SU-DHL-6 (cell line): ENCODE measurements around the gene CES4A.

Experiments
- H2AFZ ChIP-seq: fragments of 200-600 bp; sonication (generic); 2 replicates; pipeline ENCODE4 v1.6.1; 2014; ENCODE audit warnings: low read depth, mild to moderate bottlenecking, moderate library complexity, mixed read lengths, antibody characterized with exemption, low read length; ENCODE audit not compliant: severe bottlenecking
- H3F3A ChIP-seq: fragments of 200-600 bp; shearing (Covaris generic); 2 replicates; pipeline ENCODE4 v1.6.0; 2016; ENCODE audit warnings: antibody characterized with exemption, mild to moderate bottlenecking; ENCODE audit not compliant: insufficient read depth
- H3K27ac ChIP-seq: fragments of 200-600 bp; sonication (generic); 2 replicates; pipeline ENCODE4 v1.5.1; 2016; ENCODE audit warnings: low read depth, mild to moderate bottlenecking, low read length, moderate library complexity, mixed read lengths
- H3K27me3 ChIP-seq: fragments of 200-600 bp; sonication (generic), shearing (Covaris generic); 2 replicates; pipeline ENCODE4 v1.6.0; 2014; ENCODE audit warnings: mild to moderate bottlenecking, low read length
- H3K36me3 ChIP-seq: fragments of 200-600 bp; sonication (generic); 2 replicates; pipeline ENCODE4 v1.6.1; 2014; ENCODE audit warnings: mild to moderate bottlenecking, low read length, mixed read lengths
- H3K4me2 ChIP-seq: fragments of 300-600, 200-600 bp; shearing (Covaris generic), sonication (generic); 2 replicates; pipeline ENCODE4 v1.6.0; 2014; ENCODE audit warnings: low read length, low read depth, mild to moderate bottlenecking; ENCODE audit not compliant: poor library complexity, severe bottlenecking
- H3K4me3 ChIP-seq: fragments of 200-600 bp; sonication (generic); 2 replicates; pipeline ENCODE4 v1.5.1; 2014; ENCODE audit warnings: antibody characterized with exemption, low read length, mild to moderate bottlenecking, mixed read lengths; ENCODE audit not compliant: insufficient read depth, poor library complexity, severe bottlenecking
- H3K79me2 ChIP-seq: fragments of 200-600 bp; sonication (generic); 2 replicates; pipeline ENCODE4 v1.6.1; 2014; ENCODE audit warnings: mild to moderate bottlenecking, low read length, moderate library complexity; ENCODE audit not compliant: insufficient read depth
- H3K9ac ChIP-seq: fragments of 200-600 bp; sonication (generic); 2 replicates; pipeline ENCODE4 v1.7.0; 2014; ENCODE audit warnings: mild to moderate bottlenecking, low read length
- H3K9me2 ChIP-seq: fragments of 200-600 bp; sonication (generic); replicated peaks from 2 replicates; pipeline ENCODE4 v1.6.1; 2014; ENCODE audit warnings: low read length; ENCODE audit not compliant: insufficient read depth
- H3K9me3 ChIP-seq: fragments of 200-600 bp; sonication (generic); 2 replicates; pipeline ENCODE4 v1.6.1; 2014; ENCODE audit warnings: low read length, mixed read lengths; ENCODE audit not compliant: insufficient read depth
- H4K20me1 ChIP-seq: fragments of 200-600 bp; sonication (generic); 2 replicates; pipeline ENCODE4 v1.6.1; 2014; ENCODE audit warnings: low read depth, mild to moderate bottlenecking, antibody characterized with exemption, low read length, moderate library complexity, mixed read lengths
- CTCF ChIP-seq: fragments of 200-600 bp; sonication (generic); IDR thresholded peaks from one replicate; pipeline ENCODE4 v1.5.1; 2017; ENCODE audit warnings: antibody characterized with exemption, mild to moderate bottlenecking, low read length, moderate library complexity; ENCODE audit not compliant: insufficient read depth, poor library complexity, severe bottlenecking
- EZH2phosphoT487 ChIP-seq: fragments of 200-600 bp; sonication (generic), shearing (Covaris generic); conservative IDR thresholded peaks from 2 replicates; pipeline ENCODE4 v1.6.1; 2018; ENCODE audit warnings: mild to moderate bottlenecking, antibody characterized with exemption, low read length, moderate library complexity, mixed read lengths

CES4A gene

GRCh38 chr16:66961065-66961744, 27.2 kb upstream of the CES4A start, which contains the start of gene CES3:
TSS of gene CES3 (plus strand) at chr16:66961266. CDS start at chr16:66961308, 42 bp downstream.
- no peaks in the 10 kb centered on the region for H3K79me2 ChIP-seq
- H3K9ac ChIP-seq, result peak within 1 kb of the TSS; percentile 52; the same call in 1 of the 2 replicates
- H3K27me3 ChIP-seq, result no peaks in the 10 kb centered on the region
- H3K36me3 ChIP-seq, result no peaks in the 10 kb centered on the region
- H3F3A ChIP-seq, result no peaks in the 10 kb centered on the region
- H3K27ac ChIP-seq, result no peak within 1 kb of the TSS
- H4K20me1 ChIP-seq, result no peaks in the 10 kb centered on the region
- TF ChIP-seq EZH2phosphoT487 (no peak), CTCF (peak; percentile 92)
- H2AFZ ChIP-seq, result peak within 1 kb of the TSS; percentile 81
- no peaks in the 10 kb centered on the region for H3K9me2 ChIP-seq
- H3K9me3 ChIP-seq, result no peaks in the 10 kb centered on the region
- H3K4me3 ChIP-seq, result peak within 1 kb of the TSS; percentile 61
- H3K4me2 ChIP-seq, result peak within 1 kb of the TSS; percentile 72

GRCh38 chr16:66961914-66962313, 26.5 kb upstream of the CES4A start:
- H3K79me2 ChIP-seq, result no peaks in the 10 kb centered on the region
- H4K20me1 ChIP-seq, result no peaks in the 10 kb centered on the region
- no peaks in the 10 kb centered on the region for H3F3A ChIP-seq
- no peaks in the 10 kb centered on the region for H3K27me3 ChIP-seq
- H3K4me2 ChIP-seq, result peak overlapping the region; percentile 72
- H2AFZ ChIP-seq, result peak overlapping the region; percentile 81
- no peak overlapping the region for H3K27ac ChIP-seq
- no peaks in the 10 kb centered on the region for H3K36me3 ChIP-seq
- no peaks in the 10 kb centered on the region for H3K9me2 ChIP-seq
- H3K9ac ChIP-seq, result peak overlapping the region; percentile 52; the same call in 1 of the 2 replicates
- TF ChIP-seq CTCF, result no peak
- TF ChIP-seq EZH2phosphoT487, result no peak
- H3K9me3 ChIP-seq, result no peaks in the 10 kb centered on the region
- peak overlapping the region; percentile 61 for H3K4me3 ChIP-seq

DNA sequence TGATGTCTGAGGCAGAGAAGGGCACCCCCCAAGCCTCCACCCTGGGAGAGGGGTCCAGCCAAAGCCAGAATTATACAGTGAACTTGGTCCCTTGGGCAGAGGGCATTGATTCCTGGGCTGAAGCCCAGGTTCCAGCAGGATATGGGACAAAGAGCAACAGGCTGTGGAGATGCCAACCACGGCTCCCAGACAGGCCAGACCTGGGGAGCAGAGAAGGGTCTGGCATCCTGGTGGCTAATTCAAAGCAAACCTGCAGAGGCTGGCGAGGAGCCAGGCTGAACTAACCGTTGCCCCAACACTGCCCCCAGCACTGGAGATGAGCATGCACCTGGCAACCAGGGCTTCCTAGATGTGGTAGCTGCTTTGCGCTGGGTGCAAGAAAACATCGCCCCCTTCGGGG, 24.3 kb upstream of the CES4A start:
- Histone ChIP-seq H4K20me1 (no peaks in the 10 kb centered on the region), H3K27ac (no peak overlapping the region), H3K27me3 (no peaks in the 10 kb centered on the region), H3K4me3 (no peak overlapping the region), H3K9me2 (no peaks in the 10 kb centered on the region), H2AFZ (no peak overlapping the region), H3K4me2 (no peak overlapping the region), H3K36me3 (no peaks in the 10 kb centered on the region), H3K9ac (no peak overlapping the region), H3K9me3 (no peaks in the 10 kb centered on the region), H3K79me2 (no peaks in the 10 kb centered on the region), H3F3A (no peaks in the 10 kb centered on the region)
- TF ChIP-seq CTCF (no peak), EZH2phosphoT487 (no peak)
